Neural cell (in vitro differentiated cells): Measurements from ENCODE around the gene SH3BP4. TPM values are rescaled to one million over a fixed set of nuclear protein-coding genes. Genes with fewer than 3 reads are reported as not detected.

ENCODE experiments used
- H2AFZ ChIP-seq: fragments of 200-600, 300-800 bp; sonication (generic), shearing (Covaris generic); 2 replicates; pipeline ENCODE4 v1.6.0; 2014; ENCODE audit warnings: low read depth, mild to moderate bottlenecking, antibody characterized with exemption, low read length, moderate library complexity
- H3F3A ChIP-seq: fragments of 200-600 bp; shearing (Covaris generic); 2 replicates; pipeline ENCODE4 v1.6.1; 2016; ENCODE audit warnings: mild to moderate bottlenecking, moderate library complexity, mixed read lengths, antibody characterized with exemption, low read length; ENCODE audit not compliant: insufficient read depth, poor library complexity, severe bottlenecking
- H3K27ac ChIP-seq: fragments of 200-600, 300-800 bp; sonication (generic), shearing (Covaris generic); 2 replicates; pipeline ENCODE4 v1.5.1; 2014; ENCODE audit warnings: mild to moderate bottlenecking, low read length, moderate library complexity
- H3K27me3 ChIP-seq: fragments of 300-800, 200-600 bp; sonication (generic), shearing (Covaris generic); 2 replicates; pipeline ENCODE4 v1.6.0; 2014; ENCODE audit warnings: mild to moderate bottlenecking, low read depth, low read length, moderate library complexity; ENCODE audit not compliant: insufficient read depth
- H3K36me3 ChIP-seq: fragments of 300-800, 200-600 bp; sonication (generic), shearing (Covaris generic); 2 replicates; pipeline ENCODE4 v1.5.1; 2014; ENCODE audit warnings: mild to moderate bottlenecking, antibody characterized with exemption, low read length, moderate library complexity; ENCODE audit not compliant: insufficient read depth
- H3K4me2 ChIP-seq: fragments of 300-800, 200-600 bp; sonication (generic), shearing (Covaris generic); 2 replicates; pipeline ENCODE4 v1.6.0; 2014; ENCODE audit warnings: mild to moderate bottlenecking, low read length
- H3K4me3 ChIP-seq: fragments of 300-800, 200-600 bp; sonication (generic), shearing (Covaris generic); 2 replicates; pipeline ENCODE4 v1.5.1; 2014; ENCODE audit warnings: mild to moderate bottlenecking, low read length, moderate library complexity
- H3K79me2 ChIP-seq: fragments of 200-600 bp; shearing (Covaris generic); replicated peaks from 2 replicates; pipeline ENCODE4 v1.6.0; 2014; ENCODE audit warnings: mild to moderate bottlenecking, low read length, moderate library complexity; ENCODE audit not compliant: insufficient read depth
- H3K9ac ChIP-seq: fragments of 300-800, 200-600 bp; sonication (generic), shearing (Covaris generic); 2 replicates; pipeline ENCODE4 v1.6.1; 2016; ENCODE audit warnings: mild to moderate bottlenecking, low read length, mixed read lengths
- H3K9me2 ChIP-seq: fragments of 200-600 bp; shearing (Covaris generic); 2 replicates; pipeline ENCODE4 v1.6.1; 2016; ENCODE audit warnings: mild to moderate bottlenecking, low read length, mixed read lengths; ENCODE audit not compliant: insufficient read depth
- H3K9me3 ChIP-seq: fragments of 200-600, 300-800 bp; sonication (generic), shearing (Covaris generic); 2 replicates; pipeline ENCODE4 v1.6.1; 2016; ENCODE audit warnings: mild to moderate bottlenecking, mixed run types, low read length, moderate library complexity, mixed read lengths
- H4K20me1 ChIP-seq: fragments of 200-600 bp; shearing (Covaris generic); 2 replicates; pipeline ENCODE4 v1.6.1; 2016; ENCODE audit warnings: mild to moderate bottlenecking, mixed run types; ENCODE audit not compliant: insufficient read depth
- EP300 ChIP-seq: fragments of 450-650 bp; conservative IDR thresholded peaks from 2 replicates; pipeline ENCODE4 v1.6.1; 2014; ENCODE audit warnings: antibody characterized with exemption, mild to moderate bottlenecking, moderate library complexity; ENCODE audit not compliant: poor library complexity, severe bottlenecking
- EZH2 ChIP-seq: fragments of 200-600, 300-800 bp; shearing (Covaris generic), sonication (generic); IDR thresholded peaks from 2 replicates; pipeline ENCODE4 v1.6.1; 2014; ENCODE audit warnings: antibody characterized with exemption, low read length, borderline replicate concordance, mild to moderate bottlenecking; ENCODE audit not compliant: insufficient read depth, poor library complexity, severe bottlenecking
- MXI1 ChIP-seq: fragments of 450-650 bp; conservative IDR thresholded peaks from 2 replicates; pipeline ENCODE4 v1.6.1; 2014; ENCODE audit warnings: antibody characterized with exemption, mild to moderate bottlenecking; ENCODE audit not compliant: poor library complexity, severe bottlenecking
- POLR2AphosphoS5 ChIP-seq: IDR thresholded peaks from 2 replicates; pipeline ENCODE4 v1.6.1; 2012
- RAD21 ChIP-seq: fragments of 450-650 bp; conservative IDR thresholded peaks from 2 replicates; pipeline ENCODE4 v1.6.1; 2014; ENCODE audit warnings: antibody characterized with exemption, mild to moderate bottlenecking, moderate library complexity
- SMC3 ChIP-seq: fragments of 450-650 bp; conservative IDR thresholded peaks from 2 replicates; pipeline ENCODE4 v1.6.1; 2014; ENCODE audit warnings: antibody characterized with exemption, mild to moderate bottlenecking, moderate library complexity; ENCODE audit not compliant: poor library complexity
- TAF1 ChIP-seq: IDR thresholded peaks from 2 replicates; pipeline ENCODE4 v1.6.1; 2012; ENCODE audit warnings: low read depth
- polyA plus RNA-seq: library from polyadenylated mRNA; depleted of rRNA; stranded (reverse); fragments of >200 nt; gene quantifications from 2 replicates; pipeline ENCODE4 v1.2.3, GENCODE V29; 2014
- TF ChIP-seq, protein P1 (sequence below): IDR thresholded peaks from 2 replicates; pipeline ENCODE4 v1.6.1; 2012; ENCODE audit warnings: borderline replicate concordance
- TF ChIP-seq, protein P2 (sequence below): fragments of 450-650 bp; IDR thresholded peaks from 2 replicates; pipeline ENCODE4 v1.5.1; 2014; ENCODE audit warnings: antibody characterized with exemption, mild to moderate bottlenecking, moderate library complexity; ENCODE audit not compliant: poor library complexity, severe bottlenecking

Gene SH3BP4
- polyA plus RNA-seq, 1 donor from 2014 or later = 3.3 TPM

DNA sequence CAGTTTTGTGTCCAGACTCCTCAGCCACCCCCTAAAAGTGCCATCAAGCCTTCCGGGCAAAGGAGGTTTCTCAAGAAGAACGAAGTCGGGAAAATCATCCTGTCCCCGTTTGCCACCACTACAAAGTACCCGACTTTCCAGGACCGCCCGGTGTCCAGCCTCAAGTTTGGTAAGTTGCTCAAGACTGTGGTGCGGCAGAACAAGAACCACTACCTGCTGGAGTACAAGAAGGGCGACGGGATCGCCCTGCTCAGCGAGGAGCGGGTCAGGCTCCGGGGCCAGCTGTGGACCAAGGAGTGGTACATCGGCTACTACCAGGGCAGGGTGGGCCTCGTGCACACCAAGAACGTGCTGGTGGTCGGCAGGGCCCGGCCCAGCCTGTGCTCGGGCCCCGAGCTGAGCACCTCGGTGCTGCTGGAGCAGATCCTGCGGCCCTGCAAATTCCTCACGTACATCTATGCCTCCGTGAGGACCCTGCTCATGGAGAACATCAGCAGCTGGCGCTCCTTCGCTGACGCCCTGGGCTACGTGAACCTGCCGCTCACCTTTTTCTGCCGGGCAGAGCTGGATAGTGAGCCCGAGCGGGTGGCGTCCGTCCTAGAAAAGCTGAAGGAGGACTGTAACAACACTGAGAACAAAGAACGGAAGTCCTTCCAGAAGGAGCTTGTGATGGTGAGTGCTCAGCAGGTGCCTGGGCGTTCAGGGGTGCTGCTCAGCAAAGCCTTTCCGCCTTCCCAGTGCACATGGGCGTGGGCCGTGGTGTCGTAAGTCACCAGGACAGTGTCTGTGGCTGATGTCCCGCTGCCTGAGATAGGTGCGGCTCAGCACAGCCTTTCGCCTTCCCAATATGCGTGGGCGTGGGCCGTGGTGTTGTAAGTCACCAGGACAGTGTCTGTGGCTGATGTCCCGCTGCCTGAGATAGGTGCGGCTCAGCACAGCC lies 91.0 kb downstream of the SH3BP4 start:
- no peak overlapping the region for H2AFZ ChIP-seq

DNA sequence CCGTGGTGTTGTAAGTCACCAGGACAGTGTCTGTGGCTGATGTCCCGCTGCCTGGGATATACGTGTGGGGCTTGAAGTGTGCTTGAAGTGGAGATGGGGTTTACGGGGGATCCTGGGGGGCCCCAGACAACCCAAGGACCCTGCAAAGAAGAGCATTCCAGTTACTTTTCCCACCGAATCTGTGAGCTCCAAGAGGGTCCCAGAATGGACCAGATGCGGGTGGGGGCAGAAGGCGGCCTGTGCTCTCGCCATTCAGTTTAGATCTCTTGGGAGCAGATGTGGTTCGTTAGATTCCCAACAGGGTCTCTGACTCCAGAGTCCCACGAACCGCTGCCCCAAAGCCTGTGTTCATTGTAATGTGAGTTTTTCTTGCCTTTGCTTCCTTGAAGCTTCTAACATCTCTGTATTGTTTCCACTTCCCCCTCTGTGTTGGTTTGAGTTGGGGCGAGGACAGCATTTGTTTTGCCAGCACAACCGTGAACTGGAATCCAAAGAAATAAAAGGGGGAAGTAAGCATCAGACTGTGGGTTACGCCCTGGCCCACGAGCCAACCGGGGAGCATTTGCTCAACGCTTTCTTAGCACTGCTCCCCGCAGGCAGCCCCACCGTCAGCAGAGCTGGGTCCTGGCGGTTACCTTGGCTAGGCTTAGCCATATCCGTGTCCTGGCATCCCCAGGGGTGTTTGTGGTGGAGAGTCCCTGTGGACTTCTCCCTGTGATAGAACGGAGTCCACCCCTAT lies 92.1 kb downstream of the SH3BP4 start:
- no peaks in the 10 kb centered on the region for H3K9me3 ChIP-seq
- H3K4me3 ChIP-seq = no peak overlapping the region
- no peak overlapping the region for H3K9ac ChIP-seq
- no peak overlapping the region for H3K4me2 ChIP-seq
- H3K27me3 ChIP-seq = no peaks in the 10 kb centered on the region
- H4K20me1 ChIP-seq = no peaks in the 10 kb centered on the region
- H3F3A ChIP-seq = no peaks in the 10 kb centered on the region
- no peaks in the 10 kb centered on the region for H3K79me2 ChIP-seq
- H3K9me2 ChIP-seq = no peaks in the 10 kb centered on the region
- H2AFZ ChIP-seq = no peak overlapping the region
- H3K36me3 ChIP-seq = no peaks in the 10 kb centered on the region
- H3K27ac ChIP-seq = no peak overlapping the region
- no peak for TF ChIP-seq RAD21
- TF ChIP-seq MXI1 = no peak
- TF ChIP-seq, protein P1, sequence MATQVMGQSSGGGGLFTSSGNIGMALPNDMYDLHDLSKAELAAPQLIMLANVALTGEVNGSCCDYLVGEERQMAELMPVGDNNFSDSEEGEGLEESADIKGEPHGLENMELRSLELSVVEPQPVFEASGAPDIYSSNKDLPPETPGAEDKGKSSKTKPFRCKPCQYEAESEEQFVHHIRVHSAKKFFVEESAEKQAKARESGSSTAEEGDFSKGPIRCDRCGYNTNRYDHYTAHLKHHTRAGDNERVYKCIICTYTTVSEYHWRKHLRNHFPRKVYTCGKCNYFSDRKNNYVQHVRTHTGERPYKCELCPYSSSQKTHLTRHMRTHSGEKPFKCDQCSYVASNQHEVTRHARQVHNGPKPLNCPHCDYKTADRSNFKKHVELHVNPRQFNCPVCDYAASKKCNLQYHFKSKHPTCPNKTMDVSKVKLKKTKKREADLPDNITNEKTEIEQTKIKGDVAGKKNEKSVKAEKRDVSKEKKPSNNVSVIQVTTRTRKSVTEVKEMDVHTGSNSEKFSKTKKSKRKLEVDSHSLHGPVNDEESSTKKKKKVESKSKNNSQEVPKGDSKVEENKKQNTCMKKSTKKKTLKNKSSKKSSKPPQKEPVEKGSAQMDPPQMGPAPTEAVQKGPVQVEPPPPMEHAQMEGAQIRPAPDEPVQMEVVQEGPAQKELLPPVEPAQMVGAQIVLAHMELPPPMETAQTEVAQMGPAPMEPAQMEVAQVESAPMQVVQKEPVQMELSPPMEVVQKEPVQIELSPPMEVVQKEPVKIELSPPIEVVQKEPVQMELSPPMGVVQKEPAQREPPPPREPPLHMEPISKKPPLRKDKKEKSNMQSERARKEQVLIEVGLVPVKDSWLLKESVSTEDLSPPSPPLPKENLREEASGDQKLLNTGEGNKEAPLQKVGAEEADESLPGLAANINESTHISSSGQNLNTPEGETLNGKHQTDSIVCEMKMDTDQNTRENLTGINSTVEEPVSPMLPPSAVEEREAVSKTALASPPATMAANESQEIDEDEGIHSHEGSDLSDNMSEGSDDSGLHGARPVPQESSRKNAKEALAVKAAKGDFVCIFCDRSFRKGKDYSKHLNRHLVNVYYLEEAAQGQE = no peak
- TF ChIP-seq, protein P2, sequence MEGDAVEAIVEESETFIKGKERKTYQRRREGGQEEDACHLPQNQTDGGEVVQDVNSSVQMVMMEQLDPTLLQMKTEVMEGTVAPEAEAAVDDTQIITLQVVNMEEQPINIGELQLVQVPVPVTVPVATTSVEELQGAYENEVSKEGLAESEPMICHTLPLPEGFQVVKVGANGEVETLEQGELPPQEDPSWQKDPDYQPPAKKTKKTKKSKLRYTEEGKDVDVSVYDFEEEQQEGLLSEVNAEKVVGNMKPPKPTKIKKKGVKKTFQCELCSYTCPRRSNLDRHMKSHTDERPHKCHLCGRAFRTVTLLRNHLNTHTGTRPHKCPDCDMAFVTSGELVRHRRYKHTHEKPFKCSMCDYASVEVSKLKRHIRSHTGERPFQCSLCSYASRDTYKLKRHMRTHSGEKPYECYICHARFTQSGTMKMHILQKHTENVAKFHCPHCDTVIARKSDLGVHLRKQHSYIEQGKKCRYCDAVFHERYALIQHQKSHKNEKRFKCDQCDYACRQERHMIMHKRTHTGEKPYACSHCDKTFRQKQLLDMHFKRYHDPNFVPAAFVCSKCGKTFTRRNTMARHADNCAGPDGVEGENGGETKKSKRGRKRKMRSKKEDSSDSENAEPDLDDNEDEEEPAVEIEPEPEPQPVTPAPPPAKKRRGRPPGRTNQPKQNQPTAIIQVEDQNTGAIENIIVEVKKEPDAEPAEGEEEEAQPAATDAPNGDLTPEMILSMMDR = no peak
- no peak for TF ChIP-seq POLR2AphosphoS5
- TF ChIP-seq EP300 = no peak
- TF ChIP-seq SMC3 = no peak

More for the DNA sequence above, 91.0 kb downstream of the SH3BP4 start:
- TF ChIP-seq EZH2 (no peak), RAD21 (no peak), POLR2AphosphoS5 (no peak), TAF1 (no peak), EP300 (no peak), MXI1 (no peak), SMC3 (no peak)
- TF ChIP-seq, protein P2 = no peak
- TF ChIP-seq, protein P1 = no peak
- no peak overlapping the region for H3K9ac ChIP-seq
- H3K4me3 ChIP-seq = no peak overlapping the region
- H3K9me2 ChIP-seq = no peaks in the 10 kb centered on the region
- H3K4me2 ChIP-seq = no peak overlapping the region
- H4K20me1 ChIP-seq = no peaks in the 10 kb centered on the region
- H3K9me3 ChIP-seq = no peaks in the 10 kb centered on the region
- no peaks in the 10 kb centered on the region for H3K27me3 ChIP-seq
- H3K36me3 ChIP-seq = no peaks in the 10 kb centered on the region
- H3K79me2 ChIP-seq = no peaks in the 10 kb centered on the region
- H3K27ac ChIP-seq = no peak overlapping the region
- H3F3A ChIP-seq = no peaks in the 10 kb centered on the region
